H9 (cell line): ENCODE results near the gene TSHZ1. TPM values are rescaled to one million over a fixed set of nuclear protein-coding genes. Genes with fewer than 3 reads are reported as not detected.

Source experiments
- DNase-seq: peaks from one replicate; pipeline ENCODE4 v3.0.0-alpha.2; 2017
- H2AFZ ChIP-seq: one replicate; pipeline ENCODE4 v1.6.1; 2013; ENCODE audit warnings: mild to moderate bottlenecking, low read length, control low read depth, moderate library complexity
- H2AK5ac ChIP-seq: 2 replicates; pipeline ENCODE4 v1.6.1; 2013; ENCODE audit warnings: low read length, control low read depth, mixed read lengths; ENCODE audit not compliant: insufficient read length
- H2BK120ac ChIP-seq: one replicate; pipeline ENCODE4 v1.6.1; 2013; ENCODE audit warnings: low read depth, mild to moderate bottlenecking, low read length, control low read depth, inconsistent platforms; ENCODE audit not compliant: poor library complexity, severe bottlenecking
- H2BK12ac ChIP-seq: 2 replicates; pipeline ENCODE4 v1.6.1; 2013; ENCODE audit warnings: low read length, control low read depth, mixed read lengths, low read depth; ENCODE audit not compliant: insufficient read length
- H2BK15ac ChIP-seq: 2 replicates; pipeline ENCODE4 v1.6.1; 2013; ENCODE audit warnings: low read depth, low read length, control low read depth
- H2BK20ac ChIP-seq: one replicate; pipeline ENCODE4 v1.6.1; 2013; ENCODE audit warnings: low read depth, mild to moderate bottlenecking, low read length, control low read depth, inconsistent platforms; ENCODE audit not compliant: poor library complexity, severe bottlenecking
- H2BK5ac ChIP-seq: 2 replicates; pipeline ENCODE4 v1.6.1; 2013; ENCODE audit warnings: low read length, control low read depth, mixed read lengths; ENCODE audit not compliant: insufficient read length
- H3K14ac ChIP-seq: 2 replicates; pipeline ENCODE4 v1.6.1; 2013; ENCODE audit warnings: low read length, control low read depth; ENCODE audit not compliant: insufficient read depth
- H3K18ac ChIP-seq: 2 replicates; pipeline ENCODE4 v1.6.1; 2013; ENCODE audit warnings: low read depth, mild to moderate bottlenecking, mixed read lengths, low read length, control low read depth; ENCODE audit not compliant: insufficient read length
- H3K23ac ChIP-seq: 2 replicates; pipeline ENCODE4 v1.6.1; 2013; ENCODE audit warnings: low read length, control low read depth, mixed read lengths, low read depth; ENCODE audit not compliant: insufficient read length
- H3K23me2 ChIP-seq: 2 replicates; pipeline ENCODE4 v1.6.1; 2013; ENCODE audit warnings: low read depth, mild to moderate bottlenecking, mixed read lengths, low read length, control low read depth; ENCODE audit not compliant: insufficient read length, poor library complexity, severe bottlenecking
- H3K27ac ChIP-seq: 2 replicates; pipeline ENCODE4 v1.5.1; 2013; ENCODE audit warnings: low read length, control low read depth, mixed read lengths, low read depth; ENCODE audit not compliant: insufficient read length
- H3K27me3 ChIP-seq: 2 replicates; pipeline ENCODE4 v1.6.1; 2013; ENCODE audit warnings: low read length, control low read depth, inconsistent platforms; ENCODE audit not compliant: insufficient read depth
- H3K4ac ChIP-seq: 2 replicates; pipeline ENCODE4 v1.6.1; 2013; ENCODE audit warnings: low read depth, mild to moderate bottlenecking, control low read depth, inconsistent platforms, low read length, moderate library complexity
- H3K4me1 ChIP-seq: 2 replicates; pipeline ENCODE4 v1.6.1; 2013; ENCODE audit warnings: low read length, control low read depth, inconsistent platforms; ENCODE audit not compliant: insufficient read depth
- H3K4me2 ChIP-seq: 2 replicates; pipeline ENCODE4 v1.6.1; 2013; ENCODE audit warnings: low read length, control low read depth, mixed read lengths; ENCODE audit not compliant: insufficient read length, insufficient read depth
- H3K56ac ChIP-seq: 2 replicates; pipeline ENCODE4 v1.6.1; 2013; ENCODE audit warnings: low read depth, mild to moderate bottlenecking, mixed read lengths, low read length, control low read depth; ENCODE audit not compliant: insufficient read length
- H3K79me1 ChIP-seq: 2 replicates; pipeline ENCODE4 v1.6.1; 2013; ENCODE audit warnings: low read depth, mild to moderate bottlenecking, moderate library complexity, low read length, control low read depth, inconsistent platforms; ENCODE audit not compliant: insufficient read depth, poor library complexity, severe bottlenecking
- H3K79me2 ChIP-seq: 2 replicates; pipeline ENCODE4 v1.6.1; 2013; ENCODE audit warnings: low read length, control low read depth, inconsistent platforms; ENCODE audit not compliant: insufficient read depth
- H3K9ac ChIP-seq: 2 replicates; pipeline ENCODE4 v1.6.1; 2013; ENCODE audit warnings: low read length, control low read depth, mixed read lengths; ENCODE audit not compliant: insufficient read length; ENCODE audit errors: extremely low read depth
- H3K9me3 ChIP-seq: one replicate; pipeline ENCODE4 v1.6.1; 2013; ENCODE audit warnings: low read depth, low read length, inconsistent platforms; ENCODE audit not compliant: control insufficient read depth
- H3T11ph ChIP-seq: one replicate; pipeline ENCODE4 v1.6.1; 2013; ENCODE audit warnings: mild to moderate bottlenecking, low read length, control low read depth, inconsistent platforms
- H4K20me1 ChIP-seq: one replicate; pipeline ENCODE4 v1.6.1; 2013; ENCODE audit not compliant: control insufficient read depth, insufficient read length, insufficient read depth
- H4K5ac ChIP-seq: 2 replicates; pipeline ENCODE4 v1.6.1; 2013; ENCODE audit warnings: low read depth, mild to moderate bottlenecking, mixed read lengths, low read length, control low read depth; ENCODE audit not compliant: insufficient read length
- H4K8ac ChIP-seq: replicated peaks from 2 replicates; pipeline ENCODE4 v1.6.1; 2013; ENCODE audit warnings: low read length, control low read depth, mixed read lengths, low read depth; ENCODE audit not compliant: insufficient read length
- H4K91ac ChIP-seq: 2 replicates; pipeline ENCODE4 v1.6.1; 2013; ENCODE audit warnings: low read depth, mild to moderate bottlenecking, moderate library complexity, mixed read lengths, low read length, control low read depth; ENCODE audit not compliant: insufficient read length
- H3K27ac Mint-ChIP-seq, 3 experiments: 2 replicates in 2 of 3; 3 replicates in 1 of 3; pipeline ENCODE4 v1.8.0; 2020 to 2021; ENCODE audit warnings: mixed read lengths in 3 of 3, mild to moderate bottlenecking in 1 of 3, moderate library complexity in 1 of 3
- H3K27me3 Mint-ChIP-seq: 2 replicates; pipeline ENCODE4 v1.8.0; 2021; ENCODE audit warnings: low read depth, mild to moderate bottlenecking, moderate library complexity, mixed read lengths
- H3K36me3 Mint-ChIP-seq, 3 experiments: 2 replicates in 2 of 3; 3 replicates in 1 of 3; pipeline ENCODE4 v1.8.0; 2020 to 2021; ENCODE audit warnings: low read depth in 3 of 3, mixed read lengths in 3 of 3; ENCODE audit not compliant: insufficient read depth in 1 of 3
- H3K4me1 Mint-ChIP-seq, 2 experiments: 2 replicates each; pipeline ENCODE4 v1.8.0; 2020; ENCODE audit warnings: mixed read lengths in 2 of 2
- H3K4me3 Mint-ChIP-seq, 2 experiments: 2 replicates in 1 of 2; 3 replicates in 1 of 2; pipeline ENCODE4 v1.8.0; 2020 to 2021; ENCODE audit warnings: mild to moderate bottlenecking in 2 of 2, mixed read lengths in 2 of 2, moderate library complexity in 1 of 2
- H3K9me3 Mint-ChIP-seq, 2 experiments: 2 replicates in 1 of 2; 3 replicates in 1 of 2; pipeline ENCODE4 v1.8.0; 2020; ENCODE audit warnings: mild to moderate bottlenecking in 2 of 2, mixed read lengths in 2 of 2, moderate library complexity in 1 of 2
- WGBS: extraction: QIAGEN DNeasy Blood & Tissue Kit; methylation state at CpG from one replicate; pipeline ENCODE4 v1.1.7; 2013; ENCODE audit warnings: missing lambda C conversion rate, low lambda C conversion rate, mixed read lengths; ENCODE audit not compliant: insufficient read length; ENCODE audit errors: extremely low coverage; 5-methylcytosine and 5-hydroxymethylcytosine counted together
- total RNA-seq: library from RNA; stranded (reverse); gene quantifications from 2 replicates; pipeline ENCODE4 v1.2.1, GENCODE V29; 2021
- TF ChIP-seq, protein P1 (sequence below): fragments of 200-600 bp; sonication (generic); conservative IDR thresholded peaks from 3 replicates; pipeline ENCODE4 v1.8.0; 2021; ENCODE audit warnings: antibody characterized with exemption, mild to moderate bottlenecking

The TSHZ1 gene
- total RNA-seq, 1 experiment from 2014 or later: 0.15 TPM

DNA sequence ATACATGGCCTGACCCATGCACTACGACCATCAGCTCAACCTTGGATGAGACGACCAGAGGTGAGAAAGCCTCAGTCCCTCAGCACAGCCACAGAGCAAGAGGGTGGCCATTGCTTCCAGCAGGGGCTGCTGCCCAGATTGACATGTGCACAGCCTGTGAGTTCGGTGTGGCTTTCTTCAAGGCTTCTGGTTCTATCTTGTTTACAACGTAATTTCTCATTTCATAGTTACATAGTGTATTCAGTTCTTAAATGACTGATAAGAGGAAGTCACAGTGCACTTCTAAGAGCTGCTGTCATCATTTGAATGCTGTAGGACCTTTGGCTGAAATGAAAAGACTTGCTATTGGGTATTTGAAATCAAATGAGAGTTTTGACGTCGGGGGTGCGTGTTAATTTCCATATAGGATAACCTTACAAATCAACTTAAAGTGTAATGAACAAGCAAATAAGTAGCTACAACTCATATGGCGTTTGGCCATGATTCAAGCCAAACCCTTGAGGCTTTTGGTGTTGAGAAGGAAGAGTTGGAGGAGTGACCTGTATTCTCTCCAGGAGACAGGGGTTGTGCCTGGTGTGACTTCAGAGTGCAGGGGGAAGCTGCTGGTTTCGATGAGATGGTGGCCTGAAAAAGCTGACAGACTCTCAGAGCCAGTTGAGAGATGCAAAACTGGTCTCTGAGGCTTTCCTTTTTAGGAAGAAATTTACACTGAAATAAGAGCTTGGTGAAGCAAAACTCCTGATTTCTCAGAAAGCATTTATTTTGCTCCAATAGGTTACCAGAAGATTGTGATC lies 51.0 kb downstream of the TSHZ1 start:
- Histone ChIP-seq H3K27ac (no peak overlapping the region), H4K5ac (no peak overlapping the region), H3K18ac (no peak overlapping the region), H3K9ac (no peak overlapping the region), H2BK120ac (no peak overlapping the region), H3K23me2 (no peaks in the 10 kb centered on the region), H4K8ac (no peak overlapping the region), H2AFZ (no peak overlapping the region), H2BK5ac (no peak overlapping the region), H3K9me3 (no peaks in the 10 kb centered on the region), H3K4ac (no peak overlapping the region), H3K79me2 (no peaks in the 10 kb centered on the region), H3K4me2 (no peak overlapping the region), H2BK12ac (no peak overlapping the region), H3K4me1 (no peaks in the 10 kb centered on the region), H3K23ac (no peak overlapping the region), H3K56ac (no peak overlapping the region), H3T11ph (no peak overlapping the region), H4K91ac (no peak overlapping the region), H2AK5ac (no peak overlapping the region), H3K79me1 (no peaks in the 10 kb centered on the region), H3K14ac (no peak overlapping the region; the same call in 1 of the 2 replicates), H3K27me3 (no peaks in the 10 kb centered on the region), H2BK15ac (no peak overlapping the region), H2BK20ac (no peak overlapping the region), H4K20me1 (no peaks in the 10 kb centered on the region)
- DNase-seq: no peak
- WGBS: no CpG with 5 or more reads among the region's 9 CpGs
- Mint-ChIP-seq H3K27ac (no peak overlapping the region), H3K4me1 (no peaks in the 10 kb centered on the region), H3K4me3 (no peak overlapping the region), H3K36me3 (no peaks in the 10 kb centered on the region), H3K9me3 (no peaks in the 10 kb centered on the region), H3K27me3 (no peaks in the 10 kb centered on the region)
- TF ChIP-seq, protein P1, sequence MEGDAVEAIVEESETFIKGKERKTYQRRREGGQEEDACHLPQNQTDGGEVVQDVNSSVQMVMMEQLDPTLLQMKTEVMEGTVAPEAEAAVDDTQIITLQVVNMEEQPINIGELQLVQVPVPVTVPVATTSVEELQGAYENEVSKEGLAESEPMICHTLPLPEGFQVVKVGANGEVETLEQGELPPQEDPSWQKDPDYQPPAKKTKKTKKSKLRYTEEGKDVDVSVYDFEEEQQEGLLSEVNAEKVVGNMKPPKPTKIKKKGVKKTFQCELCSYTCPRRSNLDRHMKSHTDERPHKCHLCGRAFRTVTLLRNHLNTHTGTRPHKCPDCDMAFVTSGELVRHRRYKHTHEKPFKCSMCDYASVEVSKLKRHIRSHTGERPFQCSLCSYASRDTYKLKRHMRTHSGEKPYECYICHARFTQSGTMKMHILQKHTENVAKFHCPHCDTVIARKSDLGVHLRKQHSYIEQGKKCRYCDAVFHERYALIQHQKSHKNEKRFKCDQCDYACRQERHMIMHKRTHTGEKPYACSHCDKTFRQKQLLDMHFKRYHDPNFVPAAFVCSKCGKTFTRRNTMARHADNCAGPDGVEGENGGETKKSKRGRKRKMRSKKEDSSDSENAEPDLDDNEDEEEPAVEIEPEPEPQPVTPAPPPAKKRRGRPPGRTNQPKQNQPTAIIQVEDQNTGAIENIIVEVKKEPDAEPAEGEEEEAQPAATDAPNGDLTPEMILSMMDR: no peak
